HCT116 (cell line): ENCODE measurements around the gene TECPR1. TPM values are rescaled to one million over a fixed set of nuclear protein-coding genes. Genes with fewer than 3 reads are reported as not detected.

Experiments
- ATAC-seq: fragments of 200-7000 bp; cut with Tn5 transposase; 2 replicates; pipeline ENCODE4 v1.9.1; 2020; ENCODE audit warnings: mild to moderate bottlenecking, moderate library complexity
- BruUV-seq: library from RNA; stranded (reverse); fragments of 400-500 nt; replicated peaks from 2 replicates; lab custom pipeline; 2021; lab: Mats Ljungman, UMichigan
- CTCF ChIA-PET: fragments of 300-600 bp; sonication (Branson Sonifier 250); formaldehyde crosslinking; loops from one replicate; lab custom pipeline; 2021; ENCODE audit warnings: antibody characterized with exemption; lab: Charles Lee
- POLR2A ChIA-PET: fragments of 300-600, 350-600 bp; sonication (Branson Sonifier 250); formaldehyde crosslinking; loops from one replicate; lab custom pipeline; 2021; ENCODE audit warnings: antibody characterized with exemption; lab: Charles Lee
- RAD21 ChIA-PET, 2 experiments: fragments of 300-600 bp; sonication (Branson Sonifier 250); formaldehyde crosslinking; loops; one replicate each; lab custom pipeline; 2023; ENCODE audit warnings: low total read pairs in 2 of 2; ENCODE audit not compliant: uncharacterized antibody in 2 of 2, unreplicated experiment in 2 of 2, low non-redundant PET in 1 of 2; lab: Charles Lee
- DNase-seq: peaks from one replicate; pipeline ENCODE4 v3.0.0-alpha.2; 2010; ENCODE audit warnings: low read depth, low spot score
- H2AFZ ChIP-seq: fragments of 200-600 bp; shearing (Covaris generic), sonication (generic); 2 replicates; pipeline ENCODE4 v1.6.1; 2017; ENCODE audit warnings: low read depth, mixed run types, mixed read lengths, antibody characterized with exemption, low read length; ENCODE audit not compliant: poor library complexity, severe bottlenecking
- H3K27ac ChIP-seq: 2 replicates; pipeline ENCODE4 v1.5.1; 2012; ENCODE audit warnings: low read depth, low read length
- H3K27me3 ChIP-seq: fragments of 200-600 bp; sonication (generic); 2 replicates; pipeline ENCODE4 v1.6.1; 2016; ENCODE audit warnings: mixed run types, low read length, mixed read lengths; ENCODE audit not compliant: insufficient read depth
- H3K36me3 ChIP-seq, 2 experiments: fragments of 200-500 bp in 1 of 2; fragments of 200-600 bp in 1 of 2; sonication (Bioruptor generic) in 1 of 2; sonication (generic) in 1 of 2; 2 replicates each; pipeline versions ENCODE4 v1.5.1 to v1.6.1; 2014 to 2016; ENCODE audit warnings: low read length in 2 of 2, inconsistent platforms in 1 of 2, mixed read lengths in 1 of 2, mixed run types in 1 of 2; ENCODE audit not compliant: insufficient read depth in 2 of 2, control insufficient read depth in 1 of 2
- H3K4me1 ChIP-seq, 2 experiments: fragments of 200-600 bp in 1 of 2; sonication (generic) in 1 of 2; 2 replicates each; pipeline versions ENCODE4 v1.5.1 to v1.6.1; 2012 to 2017; ENCODE audit warnings: low read length in 2 of 2, inconsistent platforms in 1 of 2, mild to moderate bottlenecking in 1 of 2, mixed read lengths in 1 of 2, mixed run types in 1 of 2, moderate library complexity in 1 of 2; ENCODE audit not compliant: insufficient read depth in 2 of 2, control insufficient read depth in 1 of 2
- H3K4me2 ChIP-seq: fragments of 200-600 bp; sonication (generic); 2 replicates; pipeline ENCODE4 v1.6.1; 2017; ENCODE audit warnings: mixed run types, low read length, mixed read lengths
- H3K4me3 ChIP-seq, 2 experiments: fragments of 200-600 bp in 1 of 2; sonication (generic) in 1 of 2; replicated peaks in 1 of 2; 2 replicates each; pipeline ENCODE4 v1.5.1; 2011 to 2016; ENCODE audit warnings: low read length in 2 of 2, control low read depth in 1 of 2, low read depth in 1 of 2, mild to moderate bottlenecking in 1 of 2, mixed read lengths in 1 of 2, mixed run types in 1 of 2
- H3K79me2 ChIP-seq: fragments of 200-600 bp; sonication (generic); 2 replicates; pipeline ENCODE4 v1.6.1; 2017; ENCODE audit warnings: mild to moderate bottlenecking, mixed run types, low read length, moderate library complexity, mixed read lengths; ENCODE audit not compliant: insufficient read depth
- H3K9ac ChIP-seq: fragments of 200-600 bp; sonication (generic); 2 replicates; pipeline ENCODE4 v1.6.1; 2016; ENCODE audit warnings: low read length, mixed read lengths
- H3K9me2 ChIP-seq: fragments of 200-600 bp; sonication (generic), shearing (Covaris generic); 2 replicates; pipeline ENCODE4 v1.6.1; 2017; ENCODE audit warnings: mixed run types, mild to moderate bottlenecking, moderate library complexity; ENCODE audit not compliant: insufficient read depth
- H3K9me3 ChIP-seq, 2 experiments: fragments of 200-500 bp in 1 of 2; fragments of 200-600 bp in 1 of 2; sonication (Bioruptor generic) in 1 of 2; sonication (generic) in 1 of 2; 2 replicates each; pipeline ENCODE4 v1.6.1; 2014 to 2017; ENCODE audit warnings: low read length in 2 of 2, mixed read lengths in 2 of 2, inconsistent platforms in 1 of 2, low read depth in 1 of 2, mild to moderate bottlenecking in 1 of 2, mixed run types in 1 of 2, moderate library complexity in 1 of 2; ENCODE audit not compliant: control insufficient read depth in 1 of 2, insufficient read depth in 1 of 2
- H4K20me1 ChIP-seq: fragments of 200-600 bp; sonication (generic), shearing (Covaris generic); 2 replicates; pipeline ENCODE4 v1.6.1; 2017; ENCODE audit warnings: mixed run types, mild to moderate bottlenecking, moderate library complexity; ENCODE audit not compliant: insufficient read depth
- CEBPB ChIP-seq: IDR thresholded peaks from 2 replicates; pipeline ENCODE4 v1.6.1; 2012; ENCODE audit warnings: low read depth
- EGR1 ChIP-seq: IDR thresholded peaks from 2 replicates; pipeline ENCODE4 v1.6.1; 2012; ENCODE audit warnings: low read depth
- ELF1 ChIP-seq: IDR thresholded peaks from 2 replicates; pipeline ENCODE4 v1.6.1; 2012; ENCODE audit warnings: low read depth, borderline replicate concordance
- EZH2 ChIP-seq: fragments of 200-600 bp; sonication (generic); IDR thresholded peaks from 2 replicates; pipeline ENCODE4 v1.6.1; 2017; ENCODE audit warnings: antibody characterized with exemption, mixed run types
- EZH2phosphoT487 ChIP-seq: fragments of 200-600 bp; IDR thresholded peaks from 2 replicates; pipeline ENCODE4 v1.6.1; 2018; ENCODE audit warnings: antibody characterized with exemption, borderline replicate concordance
- FOSL1 ChIP-seq: IDR thresholded peaks from 2 replicates; pipeline ENCODE4 v1.6.1; 2012; ENCODE audit warnings: low read depth
- POLR2AphosphoS5 ChIP-seq: IDR thresholded peaks from 2 replicates; pipeline ENCODE4 v1.6.1; 2011; ENCODE audit warnings: mild to moderate bottlenecking, low read depth, low read length, moderate library complexity
- RAD21 ChIP-seq: IDR thresholded peaks from 2 replicates; pipeline ENCODE4 v1.6.1; 2012; ENCODE audit warnings: low read depth, mild to moderate bottlenecking
- SP1 ChIP-seq: IDR thresholded peaks from 2 replicates; pipeline ENCODE4 v1.6.1; 2012; ENCODE audit warnings: low read depth
- TCF7L2 ChIP-seq: IDR thresholded peaks from 2 replicates; pipeline ENCODE4 v1.7.0; 2011; ENCODE audit warnings: borderline replicate concordance, inconsistent platforms; ENCODE audit not compliant: insufficient read depth, insufficient read length; ENCODE audit errors: extremely low read depth
- YY1 ChIP-seq: IDR thresholded peaks from 2 replicates; pipeline ENCODE4 v1.6.1; 2011; ENCODE audit warnings: low read length, low read depth, moderate library complexity, mild to moderate bottlenecking; ENCODE audit not compliant: insufficient replicate concordance; ENCODE audit errors: extremely low read depth
- ZBTB33 ChIP-seq: IDR thresholded peaks from 2 replicates; pipeline ENCODE4 v1.6.1; 2011; ENCODE audit warnings: mild to moderate bottlenecking, low read length, moderate library complexity; ENCODE audit not compliant: insufficient replicate concordance; ENCODE audit errors: extremely low read depth
- ZFX ChIP-seq: fragments of 450-650 bp; IDR thresholded peaks from 2 replicates; pipeline ENCODE4 v1.6.1; 2017
- intact Hi-C: fragments of 100-400 bp; cut with micrococcal nuclease; formaldehyde crosslinking; loops from 2 replicates; pipeline ENCODE4 v1.10.0; 2022
- total RNA-seq: library from RNA; stranded (reverse); gene quantifications from one replicate; pipeline ENCODE4 v1.2.1, GENCODE V29; 2021; ENCODE audit not compliant: unreplicated experiment
- TF ChIP-seq, protein P1 (sequence below): IDR thresholded peaks from 2 replicates; pipeline ENCODE4 v1.6.1; 2012

TECPR1 gene
- total RNA-seq, 1 experiment from 2014 or later = 19.9 TPM

DNA sequence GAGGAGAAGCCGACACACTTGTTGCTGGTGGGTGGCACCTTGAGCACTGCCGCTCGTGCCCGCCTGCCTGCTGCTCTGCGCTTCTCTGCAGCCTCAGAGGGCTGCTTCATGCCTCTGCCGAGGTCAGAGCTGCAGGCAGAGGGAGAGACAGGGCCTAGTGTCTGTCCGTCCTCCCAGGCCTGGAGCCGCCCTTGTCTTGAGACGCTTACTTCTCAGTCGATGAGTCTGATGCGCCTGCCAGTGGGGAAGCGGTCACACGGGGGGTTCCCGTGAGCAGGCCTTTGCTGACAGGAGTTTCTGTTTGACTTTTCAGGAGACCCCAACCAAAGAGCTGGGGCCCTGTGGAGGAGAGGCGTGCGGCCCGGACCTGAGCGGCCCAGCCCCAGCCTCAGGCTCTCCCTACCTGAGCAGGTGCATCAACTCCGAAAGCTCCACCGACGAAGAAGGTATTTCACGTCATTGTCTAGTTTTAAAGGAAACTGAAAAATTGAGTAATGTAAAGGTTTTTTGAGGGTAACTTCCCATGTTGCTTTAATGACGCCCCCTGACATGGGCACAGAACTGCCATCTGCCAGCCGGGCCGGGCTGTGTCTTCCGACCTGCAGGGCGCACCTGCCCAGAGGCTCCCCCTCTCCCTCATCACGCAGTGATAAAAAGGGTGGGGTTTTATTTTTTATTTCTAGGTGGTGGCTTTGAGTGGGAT lies 48.6 kb downstream of the TECPR1 start:
- Histone ChIP-seq H2AFZ (no peak overlapping the region), H3K36me3 (peaks cover 0 to 2% of the 10 kb centered on the region in 2 experiments; a peak in 1 of 4 replicates), H3K27me3 (no peaks in the 10 kb centered on the region), H3K9ac (no peak overlapping the region), H3K4me3 (no peak overlapping the region), H3K79me2 (peaks cover 7% of the 10 kb centered on the region; the same call in 1 of the 2 replicates), H3K4me1 (no peaks in the 10 kb centered on the region), H3K27ac (no peak overlapping the region), H3K9me2 (no peaks in the 10 kb centered on the region), H4K20me1 (no peaks in the 10 kb centered on the region), H3K4me2 (no peak overlapping the region), H3K9me3 (no peaks in the 10 kb centered on the region)
- ChIA-PET RAD21 (no interaction called here), POLR2A (no interaction called here), CTCF (no interaction called here)
- intact Hi-C loops = no loop called here
- TF ChIP-seq ZFX = no peak
- TF ChIP-seq CEBPB = no peak
- TF ChIP-seq EZH2phosphoT487 = no peak
- TF ChIP-seq TCF7L2 = no peak
- no peak for TF ChIP-seq POLR2AphosphoS5
- TF ChIP-seq, protein P1, sequence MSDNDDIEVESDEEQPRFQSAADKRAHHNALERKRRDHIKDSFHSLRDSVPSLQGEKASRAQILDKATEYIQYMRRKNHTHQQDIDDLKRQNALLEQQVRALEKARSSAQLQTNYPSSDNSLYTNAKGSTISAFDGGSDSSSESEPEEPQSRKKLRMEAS = no peak
- no peak for TF ChIP-seq ZBTB33
- no peak for TF ChIP-seq FOSL1
- TF ChIP-seq EGR1 = no peak
- no peak for TF ChIP-seq YY1
- TF ChIP-seq ELF1 = no peak
- TF ChIP-seq RAD21 = no peak
- TF ChIP-seq EZH2 = no peak
- TF ChIP-seq SP1 = no peak
- ATAC-seq (no peak), DNase-seq (no peak)
- BruUV-seq = no TSS peak
